ENCODE results near the gene RTKN2.

- TF ChIP-seq POLR2A (IDR thresholded peaks at IDR 0.05) (no peak), CTCF (IDR thresholded peaks at IDR 0.05) (no peak)
Measured at GRCh38 chr10:62148155-62148554, 120.5 kb downstream of the RTKN2 start.

Data from esophagus squamous epithelium (tissue), 4 donors.